Kidney (tissue), 22 donors: ENCODE data around the gene MBTD1. TPM values are rescaled to one million over a fixed set of nuclear protein-coding genes. Genes with fewer than 3 reads are reported as not detected.

Experiments
- DNase-seq, 5 donors: peaks; one replicate each; pipeline ENCODE4 v3.0.0-alpha.2; 2013 to 2020
- FAIRE-seq: peaks from 2 replicates; lab custom pipeline; 2012; peaks lifted over from hg19 to GRCh38; lab: Jason Lieb, UNC
- H3K27ac ChIP-seq, 2 donors: one replicate each; pipeline ENCODE4 v1.7.0; 2013; ENCODE audit warnings: low read depth in 2 of 2, low read length in 2 of 2, inconsistent platforms in 1 of 2
- H3K27me3 ChIP-seq: one replicate; pipeline ENCODE4 v1.7.1; 2013; ENCODE audit warnings: low read length, inconsistent platforms; ENCODE audit not compliant: control insufficient read depth, insufficient read depth
- H3K36me3 ChIP-seq, 3 donors: one replicate each; pipeline versions ENCODE4 v1.7.0 to v1.7.1; 2013; ENCODE audit warnings: low read length in 3 of 3, control low read depth in 1 of 3, inconsistent platforms in 1 of 3; ENCODE audit not compliant: insufficient read depth in 3 of 3, control insufficient read depth in 2 of 3
- H3K4me1 ChIP-seq, 3 donors: one replicate each; pipeline versions ENCODE4 v1.7.0 to v1.7.1; 2013; ENCODE audit warnings: low read length in 3 of 3, inconsistent platforms in 1 of 3, low read depth in 1 of 3; ENCODE audit not compliant: control insufficient read depth in 2 of 3, insufficient read depth in 2 of 3
- H3K4me3 ChIP-seq, 3 donors: one replicate each; pipeline versions ENCODE4 v1.7.0 to v1.8.1; 2013; ENCODE audit warnings: low read length in 3 of 3, control low read depth in 1 of 3, inconsistent platforms in 1 of 3
- H3K9ac ChIP-seq, 3 donors: one replicate each; pipeline versions ENCODE4 v1.7.0 to v1.7.1; 2013; ENCODE audit warnings: low read length in 3 of 3, control low read depth in 1 of 3, inconsistent platforms in 1 of 3
- H3K9me3 ChIP-seq, 3 donors: one replicate each; pipeline versions ENCODE4 v1.7.0 to v1.7.1; 2013; ENCODE audit warnings: low read length in 3 of 3, control low read depth in 1 of 3, inconsistent platforms in 1 of 3; ENCODE audit not compliant: control insufficient read depth in 2 of 3, insufficient read depth in 1 of 3
- intact Hi-C: fragments of 100-400 bp; cut with DNase I; formaldehyde crosslinking; loops from one replicate; pipeline ENCODE4 v1.11.1; 2022
- long read RNA-seq, 10 donors: library from polyadenylated mRNA in 1 of 10; unstranded in 1 of 10; transcript quantifications; one replicate each; pipeline ENCODE4 v2.0.0 and lab custom pipeline, GENCODE V29; 2021 to 2026
- polyA plus RNA-seq: library from polyadenylated mRNA; stranded (reverse); fragments of 350-450 nt; fragmentation: Illumina TruSeq; extraction: RNeasy Lipid Tissue Mini Kit (QIAGEN cat#74804); gene quantifications from one replicate; pipeline ENCODE4 v1.2.3, GENCODE V29; 2014; ENCODE audit warnings: low read depth, low replicate concordance; ENCODE audit not compliant: insufficient read depth
- total RNA-seq: library from RNA; stranded (reverse); fragmentation: NEBNext Ultra II Directional; extraction: Animal tissue kit (Norgen Biotek cat#: 25700); gene quantifications from one replicate; pipeline ENCODE4 v1.2.1, GENCODE V29; 2021
- TF ChIP-seq, protein P1 (sequence below): IDR thresholded peaks from 3 replicates; pipeline ENCODE4 v1.5.1; 2012; ENCODE audit warnings: mild to moderate bottlenecking, moderate library complexity, borderline replicate concordance; ENCODE audit not compliant: insufficient read depth; ENCODE audit errors: extremely low read depth
- donor health status: control.
- donor health status: control.
- donor health status: control.
- donor health status: control.
- donor health status: control.
- donor health status: DM: yes; HTN: yes; CAD: no.
- donor health status: Normal renal cell carcinoma (clear cell type).

MBTD1 gene
- total RNA-seq, result 14.9 TPM
- polyA plus RNA-seq, result 4.8 TPM
- long read RNA-seq, donor 1, partial matches to known transcripts, result 49 of 64 reads
- long read RNA-seq, donor 1, other reads (novel, unspliced or antisense), result 15 of 64 reads
- long read RNA-seq, donor 2, result 0 reads
- long read RNA-seq, donor 3, partial matches to known transcripts, result 11 of 51 reads
- long read RNA-seq, donor 3, other reads (novel, unspliced or antisense), result 40 of 51 reads
- long read RNA-seq, donor 4, result 0 reads
- long read RNA-seq, donor 5, result 0 reads
- long read RNA-seq, donor 6, result 0 reads
- long read RNA-seq, donor 7, partial matches to known transcripts, result 0 of 3 reads
- long read RNA-seq, donor 7, other reads (novel, unspliced or antisense), result 3 of 3 reads
- long read RNA-seq, donor 8, result 0 reads
- long read RNA-seq, donor 9, partial matches to known transcripts, result 13 of 21 reads
- long read RNA-seq, donor 9, other reads (novel, unspliced or antisense), result 8 of 21 reads
- long read RNA-seq, donor 10, result 0 reads

- peaks cover 0 to 2% (median under 1%) of the 10 kb centered on the region in 3 donors for H3K36me3 ChIP-seq
- peak within 1 kb of the TSS; percentile 91 to 99 (median 94) for H3K9ac ChIP-seq
- TF ChIP-seq, protein P1, sequence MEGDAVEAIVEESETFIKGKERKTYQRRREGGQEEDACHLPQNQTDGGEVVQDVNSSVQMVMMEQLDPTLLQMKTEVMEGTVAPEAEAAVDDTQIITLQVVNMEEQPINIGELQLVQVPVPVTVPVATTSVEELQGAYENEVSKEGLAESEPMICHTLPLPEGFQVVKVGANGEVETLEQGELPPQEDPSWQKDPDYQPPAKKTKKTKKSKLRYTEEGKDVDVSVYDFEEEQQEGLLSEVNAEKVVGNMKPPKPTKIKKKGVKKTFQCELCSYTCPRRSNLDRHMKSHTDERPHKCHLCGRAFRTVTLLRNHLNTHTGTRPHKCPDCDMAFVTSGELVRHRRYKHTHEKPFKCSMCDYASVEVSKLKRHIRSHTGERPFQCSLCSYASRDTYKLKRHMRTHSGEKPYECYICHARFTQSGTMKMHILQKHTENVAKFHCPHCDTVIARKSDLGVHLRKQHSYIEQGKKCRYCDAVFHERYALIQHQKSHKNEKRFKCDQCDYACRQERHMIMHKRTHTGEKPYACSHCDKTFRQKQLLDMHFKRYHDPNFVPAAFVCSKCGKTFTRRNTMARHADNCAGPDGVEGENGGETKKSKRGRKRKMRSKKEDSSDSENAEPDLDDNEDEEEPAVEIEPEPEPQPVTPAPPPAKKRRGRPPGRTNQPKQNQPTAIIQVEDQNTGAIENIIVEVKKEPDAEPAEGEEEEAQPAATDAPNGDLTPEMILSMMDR, result no peak
- FAIRE-seq (no peak), DNase-seq (peak; percentile 97 to 99 (median 98))
- H3K4me1 ChIP-seq, result peaks cover 0 to 36% (median 16%) of the 10 kb centered on the region in 3 donors
- H3K9me3 ChIP-seq, result no peaks in the 10 kb centered on the region
- intact Hi-C loops, result no loop called here
- H3K27me3 ChIP-seq, result no peaks in the 10 kb centered on the region
- H3K4me3 ChIP-seq, result peak within 1 kb of the TSS; percentile 84 to 99 (median 99)
- peak within 1 kb of the TSS; percentile 100 for H3K27ac ChIP-seq
Observed at GRCh38 chr17:51259564-51260236, at the start of gene MBTD1. MBTD1 (minus strand) TSS chr17:51260049; CDS start chr17:51225161, 34,888 bp downstream.

DNA sequence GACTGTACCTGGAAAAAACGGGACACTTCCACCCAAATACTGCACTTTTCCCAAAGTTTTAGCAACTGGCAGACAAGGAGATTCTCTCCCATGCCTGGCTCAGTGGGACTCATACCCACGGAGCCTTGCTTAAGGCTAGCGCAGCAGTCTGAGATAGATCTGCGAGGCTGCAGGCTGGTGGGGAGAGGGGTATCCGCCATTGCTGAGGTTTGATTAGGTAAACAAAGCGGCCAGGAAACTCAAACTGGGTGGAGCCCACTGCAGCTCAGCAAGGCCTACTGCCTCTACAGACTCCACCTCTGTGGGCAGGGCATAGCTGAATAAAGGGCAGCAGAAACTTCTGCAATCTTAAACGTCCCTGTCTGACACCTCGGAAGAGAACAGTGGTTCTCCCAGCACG is 45.3 kb upstream of the MBTD1 start:
- no peaks in the 10 kb centered on the region for H3K4me1 ChIP-seq
- H3K36me3 ChIP-seq, result no peaks in the 10 kb centered on the region
- H3K9ac ChIP-seq, result no peak overlapping the region
- no peak for FAIRE-seq
- no peaks in the 10 kb centered on the region for H3K27me3 ChIP-seq
- H3K9me3 ChIP-seq, result no peaks in the 10 kb centered on the region
- H3K4me3 ChIP-seq, result no peak overlapping the region
- intact Hi-C loops, result no loop called here
- no peak overlapping the region for H3K27ac ChIP-seq
- TF ChIP-seq, protein P1, result no peak
- no peak for DNase-seq

DNA sequence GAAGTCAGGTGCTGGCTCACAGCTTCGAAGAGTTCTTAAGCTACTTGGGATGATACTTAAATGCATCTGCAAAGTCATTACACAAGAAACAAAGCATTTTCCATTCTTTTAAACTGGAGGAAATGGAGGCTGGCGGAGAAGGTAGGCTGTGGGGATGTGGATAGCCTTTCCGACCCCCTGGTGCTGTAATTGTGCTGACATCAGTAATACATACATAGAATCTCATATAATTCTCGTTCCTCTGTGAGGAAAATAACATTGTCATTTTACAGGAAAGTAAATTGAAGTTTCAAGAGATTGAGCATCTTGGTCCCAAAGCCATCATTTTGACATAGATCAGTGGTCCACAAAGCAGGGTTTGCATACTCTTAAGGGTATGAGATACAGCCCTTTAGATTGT is 40.0 kb upstream of the MBTD1 start:
- intact Hi-C loops, result no loop called here

More for the DNA sequence above, 40.0 kb upstream of the MBTD1 start:
- Histone ChIP-seq H3K27me3 (no peaks in the 10 kb centered on the region), H3K4me1 (no peaks in the 10 kb centered on the region), H3K36me3 (peaks cover 0 to 3% (median 0%) of the 10 kb centered on the region in 3 donors), H3K9me3 (no peaks in the 10 kb centered on the region), H3K9ac (no peak overlapping the region), H3K4me3 (no peak overlapping the region), H3K27ac (no peak overlapping the region)
- FAIRE-seq (no peak), DNase-seq (no peak)
- TF ChIP-seq, protein P1, result no peak
